Limb (tissue), 2 donors: Measurements from ENCODE around the gene GRIK4.
"Not testable (repeated sequence)": the region's sequence is repeated elsewhere in the genome, so short reads cannot be mapped to it uniquely, and the experiment has no call there.

Source experiments
- DNase-seq, 2 donors: peaks; one replicate each; pipeline ENCODE4 v3.0.0-alpha.2; 2016; ENCODE audit errors: extremely low spot score in 2 of 2

Gene GRIK4

DNA sequence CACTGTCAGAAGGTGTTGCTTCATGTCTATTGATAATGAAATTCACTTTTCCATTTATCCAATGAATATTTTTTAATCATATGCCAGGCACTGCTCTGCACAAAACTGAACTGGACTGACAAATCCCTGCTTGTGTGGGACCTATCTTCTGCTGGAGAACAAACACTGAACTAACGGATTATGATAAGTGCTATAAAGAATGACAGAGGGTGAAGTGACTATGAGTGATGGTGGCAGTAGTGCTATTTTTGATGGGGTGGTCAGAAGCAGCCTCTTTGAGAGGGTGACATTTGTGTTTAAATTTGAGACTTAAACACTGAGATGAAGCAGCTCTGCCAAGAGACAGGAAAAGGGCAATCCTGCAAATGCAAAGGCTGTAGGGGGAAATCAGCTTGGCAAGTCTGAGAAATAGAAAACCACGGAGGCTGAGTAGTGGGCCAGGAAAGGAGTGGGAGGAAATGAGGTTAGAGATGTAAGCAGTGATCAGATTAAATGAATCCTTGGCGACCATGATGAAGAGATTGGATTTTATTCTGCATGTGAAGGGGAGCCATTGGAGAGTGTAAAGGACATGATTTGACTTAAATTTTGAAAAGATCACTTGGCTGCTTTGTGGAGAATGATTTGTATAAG lies 518.4 kb downstream of the GRIK4 start:
- DNase-seq = no peak

DNA sequence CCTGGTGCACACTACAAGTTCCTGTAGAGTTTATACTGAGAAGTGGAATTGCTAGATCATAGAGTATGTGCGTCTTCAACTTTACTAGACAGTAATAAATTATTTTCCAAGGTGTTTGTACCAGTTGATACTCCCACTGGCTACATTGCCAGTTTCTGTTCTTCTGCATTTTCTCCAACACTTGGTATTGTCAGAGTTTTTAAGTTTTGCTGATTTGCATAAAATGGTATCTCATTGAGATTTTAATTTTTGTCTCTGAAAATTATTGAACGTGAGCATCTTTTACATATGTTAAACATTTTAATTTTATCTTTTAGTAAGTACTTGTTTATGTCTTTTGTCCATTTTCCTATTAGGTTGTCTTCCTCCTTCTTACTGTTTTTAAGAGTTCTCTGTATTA lies 519.6 kb downstream of the GRIK4 start:
- no peak for DNase-seq

DNA sequence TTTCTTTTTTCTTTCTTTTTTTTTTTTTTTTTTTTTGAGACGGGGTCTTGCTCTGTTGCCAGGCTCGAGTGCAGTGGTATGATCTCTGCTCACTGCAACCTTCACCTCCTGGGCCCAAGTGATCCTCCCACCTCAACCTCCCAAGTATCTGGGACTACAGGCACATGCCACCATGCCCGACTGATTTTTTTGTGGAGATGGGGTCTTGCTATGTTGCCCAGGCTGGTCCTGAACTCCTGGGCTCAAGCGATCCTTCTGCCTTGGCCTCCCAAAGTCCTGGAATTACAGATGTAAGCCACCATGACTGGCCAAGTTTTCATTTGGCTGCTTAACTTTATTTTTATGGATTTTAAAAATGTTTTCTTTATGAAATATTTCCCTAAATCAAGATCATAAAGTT lies 520.1 kb downstream of the GRIK4 start:
- not testable (repeated sequence) for DNase-seq

DNA sequence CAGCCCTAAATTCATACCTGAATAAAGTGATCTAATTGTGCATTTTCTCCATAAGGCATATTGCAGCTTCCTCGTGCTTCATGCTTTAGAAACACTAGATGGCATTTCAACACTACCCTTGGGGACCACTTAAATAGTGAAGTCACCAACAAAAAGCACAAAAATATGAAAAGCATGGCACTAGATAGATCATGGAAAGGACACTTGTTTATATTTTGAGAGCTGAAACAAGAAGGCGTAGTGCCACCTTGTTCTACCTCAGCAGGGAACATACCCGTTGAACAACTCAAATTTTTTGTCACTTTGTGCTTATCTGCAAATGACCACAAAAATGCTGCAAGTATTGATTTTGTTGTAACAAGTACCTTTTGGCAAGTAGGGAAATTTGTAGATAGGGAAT lies 521.0 kb downstream of the GRIK4 start:
- no peak for DNase-seq

DNA sequence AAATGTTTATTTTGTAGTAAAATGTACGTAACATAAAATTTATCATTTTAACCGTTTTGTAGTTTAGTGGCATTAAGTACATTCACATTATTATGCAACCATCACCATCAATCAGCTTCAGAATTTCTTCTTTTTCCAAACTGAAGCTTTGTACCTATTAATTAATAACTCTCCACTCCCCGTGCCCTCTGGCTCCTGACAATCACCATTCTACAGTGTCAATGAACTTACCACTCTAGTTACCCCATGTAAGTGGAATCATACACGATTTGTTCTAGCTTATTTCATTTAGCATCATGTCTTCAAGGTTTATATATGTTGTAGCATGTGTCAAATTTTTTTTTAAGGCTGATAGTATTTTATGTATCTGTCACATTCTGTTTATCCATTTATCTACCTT lies 522.1 kb downstream of the GRIK4 start:
- no peak for DNase-seq

DNA sequence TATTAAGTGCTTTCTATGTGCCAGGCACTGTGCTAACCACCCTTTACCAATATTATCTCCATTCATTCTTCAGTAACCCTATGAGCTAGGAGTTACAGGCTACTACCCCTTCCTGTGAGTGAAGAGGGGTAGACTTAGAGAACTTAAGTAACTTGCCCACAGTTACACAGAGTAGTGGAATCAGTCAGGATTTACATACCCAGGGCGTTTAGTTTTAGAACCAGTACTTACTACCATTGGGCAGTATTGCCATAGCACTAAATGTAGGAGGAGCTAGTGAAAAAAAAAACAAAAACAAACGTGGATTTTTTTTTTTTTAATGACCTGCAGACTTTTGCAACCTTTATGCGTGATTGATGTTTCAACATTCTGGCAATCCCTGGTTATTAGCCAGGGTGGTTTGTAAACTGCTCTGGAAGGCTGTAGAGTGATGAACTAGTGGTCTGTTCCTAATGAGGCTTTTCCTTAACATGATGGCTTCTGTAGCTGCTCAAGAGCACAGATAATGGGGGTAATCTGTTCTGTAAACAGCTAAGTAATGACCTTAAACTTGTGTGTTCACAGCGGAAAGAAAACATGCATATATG lies 523.7 kb downstream of the GRIK4 start:
- no peak for DNase-seq

DNA sequence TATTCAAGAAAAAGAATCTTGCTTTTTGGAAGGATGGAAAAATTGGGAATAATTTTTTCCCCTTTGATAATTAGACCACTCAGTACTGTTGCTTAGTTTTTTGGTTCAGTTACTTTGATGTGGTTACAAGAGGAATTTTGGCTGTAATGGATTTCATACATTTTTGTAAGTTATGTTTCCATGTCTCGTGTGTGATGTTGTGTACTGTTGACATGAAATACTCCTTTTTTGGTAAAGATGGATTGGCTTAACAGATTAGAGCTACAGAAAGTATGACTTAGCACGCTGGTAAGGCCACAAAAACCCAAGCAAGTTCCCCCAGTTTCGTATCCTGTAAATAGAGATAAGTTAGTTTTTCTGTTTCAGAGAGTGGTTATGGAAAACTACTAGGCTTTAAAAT lies 524.2 kb downstream of the GRIK4 start:
- DNase-seq = no peak

DNA sequence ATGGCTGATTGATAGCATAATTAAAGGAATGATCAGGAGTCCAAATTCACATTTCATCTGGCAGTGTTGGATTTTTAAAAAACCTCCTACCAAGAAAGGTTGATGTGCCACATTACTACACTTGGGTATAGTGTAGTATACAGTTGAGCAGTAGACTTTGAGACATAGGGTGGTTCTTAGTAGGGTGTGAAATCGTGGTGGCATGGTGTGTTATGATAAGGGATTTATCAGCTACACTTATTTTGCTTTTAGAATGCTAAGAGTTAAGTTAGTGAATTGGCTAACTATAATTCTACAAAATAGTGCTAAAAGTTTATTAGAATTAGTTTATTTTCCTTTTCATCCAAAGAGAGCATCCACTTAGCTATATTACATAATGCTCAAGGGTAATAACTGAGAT lies 525.5 kb downstream of the GRIK4 start:
- no peak for DNase-seq
